Endodermal cell (in vitro differentiated cells): ENCODE measurements around the gene PGM1. TPM values are rescaled to one million over a fixed set of nuclear protein-coding genes. Genes with fewer than 3 reads are reported as not detected.

Experiments used
- DNase-seq: peaks from one replicate; pipeline ENCODE4 v3.0.0-alpha.2; 2017
- H3K27ac ChIP-seq: 2 replicates; pipeline ENCODE4 v1.5.1; 2013; ENCODE audit warnings: mild to moderate bottlenecking, low read depth, low read length, moderate library complexity
- H3K27me3 ChIP-seq: 2 replicates; pipeline ENCODE4 v1.6.1; 2013; ENCODE audit warnings: mild to moderate bottlenecking, low read length, moderate library complexity; ENCODE audit not compliant: insufficient read depth, control insufficient read depth, poor library complexity, severe bottlenecking
- H3K36me3 ChIP-seq: 2 replicates; pipeline ENCODE4 v1.7.0; 2013; ENCODE audit warnings: mild to moderate bottlenecking, low read length, moderate library complexity; ENCODE audit not compliant: control insufficient read depth, insufficient read depth
- H3K4me1 ChIP-seq: one replicate; pipeline ENCODE4 v1.7.0; 2013; ENCODE audit warnings: low read length; ENCODE audit not compliant: control insufficient read depth, insufficient read depth
- H3K4me3 ChIP-seq: 2 replicates; pipeline ENCODE4 v1.5.1; 2013; ENCODE audit warnings: mild to moderate bottlenecking, low read length, moderate library complexity
- H3K9ac ChIP-seq: 2 replicates; pipeline ENCODE4 v1.6.1; 2013; ENCODE audit warnings: mild to moderate bottlenecking, low read length, moderate library complexity; ENCODE audit not compliant: poor library complexity, severe bottlenecking; ENCODE audit errors: extremely low read depth
- H3K9me3 ChIP-seq: 2 replicates; pipeline ENCODE4 v1.6.1; 2013; ENCODE audit warnings: mild to moderate bottlenecking, low read length, moderate library complexity; ENCODE audit not compliant: control insufficient read depth
- H3K27ac Mint-ChIP-seq: 2 replicates; pipeline ENCODE4 v1.8.0; 2020; ENCODE audit warnings: mixed read lengths
- H3K27me3 Mint-ChIP-seq: 2 replicates; pipeline ENCODE4 v1.8.0; 2021; ENCODE audit warnings: mild to moderate bottlenecking, mixed read lengths; ENCODE audit not compliant: insufficient read depth
- H3K36me3 Mint-ChIP-seq: 2 replicates; pipeline ENCODE4 v1.8.0; 2020; ENCODE audit warnings: low read depth, mixed read lengths
- H3K4me1 Mint-ChIP-seq: 2 replicates; pipeline ENCODE4 v1.8.0; 2020; ENCODE audit warnings: mixed read lengths
- H3K4me3 Mint-ChIP-seq: 2 replicates; pipeline ENCODE4 v1.8.0; 2020; ENCODE audit warnings: mild to moderate bottlenecking, moderate library complexity, mixed read lengths
- H3K9me3 Mint-ChIP-seq: 2 replicates; pipeline ENCODE4 v1.8.0; 2020; ENCODE audit warnings: mild to moderate bottlenecking, mixed read lengths
- WGBS, 2 experiments: methylation state at CpG; one replicate each; pipeline versions ENCODE4 v1.1.5 to v1.1.7; 2013; ENCODE audit warnings: missing lambda C conversion rate in 2 of 2, mixed read lengths in 1 of 2; ENCODE audit not compliant: insufficient coverage in 1 of 2, insufficient read length in 1 of 2; 5-methylcytosine and 5-hydroxymethylcytosine counted together
- total RNA-seq, 2 donors: library from RNA; stranded (reverse); fragmentation: NEBNext Ultra II Directional in 1 of 2; extraction: Animal tissue kit (Norgen Biotek cat#: 25700) in 1 of 2; gene quantifications; 2 replicates in 1 of 2; 3 replicates in 1 of 2; pipeline ENCODE4 v1.2.1, GENCODE V29; 2021
- TF ChIP-seq, protein P1 (sequence below): fragments of 200-600 bp; sonication (generic); conservative IDR thresholded peaks from 2 replicates; pipeline ENCODE4 v1.5.0; 2021; ENCODE audit warnings: antibody characterized with exemption, mild to moderate bottlenecking

Gene PGM1
- total RNA-seq, 2 donors from 2014 or later, result 119 to 165 TPM

DNA sequence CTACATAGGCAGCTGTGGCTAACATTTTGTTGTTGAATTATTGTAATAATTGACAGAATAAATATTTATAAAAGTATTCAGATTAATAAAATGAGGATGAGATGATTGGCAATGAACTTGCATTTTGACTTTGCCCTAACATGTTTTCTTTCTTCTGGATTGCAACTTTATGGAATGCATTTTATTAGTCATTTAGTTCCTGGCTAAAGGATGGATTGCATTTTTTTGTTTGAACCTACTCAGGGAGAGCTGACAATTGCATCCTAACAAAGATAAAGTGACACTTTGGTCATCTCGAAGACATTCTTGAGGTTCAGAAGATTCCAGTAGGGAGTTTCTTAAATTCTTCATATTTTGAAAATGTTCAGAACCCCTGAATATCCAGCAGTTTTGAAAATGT, 37.5 kb downstream of the PGM1 start:
- H3K4me3 Mint-ChIP-seq, result no peak overlapping the region
- 93% methylated on average over 1 of the region's 1 CpG; no CpG with 5 or more reads in 1 of the 2 experiments for WGBS, 2 experiments
- no peak for DNase-seq
- H3K4me1 Mint-ChIP-seq, result peaks cover 8% of the 10 kb centered on the region
- H3K9me3 Mint-ChIP-seq, result no peaks in the 10 kb centered on the region
- no peaks in the 10 kb centered on the region for H3K27me3 Mint-ChIP-seq
- TF ChIP-seq, protein P1, sequence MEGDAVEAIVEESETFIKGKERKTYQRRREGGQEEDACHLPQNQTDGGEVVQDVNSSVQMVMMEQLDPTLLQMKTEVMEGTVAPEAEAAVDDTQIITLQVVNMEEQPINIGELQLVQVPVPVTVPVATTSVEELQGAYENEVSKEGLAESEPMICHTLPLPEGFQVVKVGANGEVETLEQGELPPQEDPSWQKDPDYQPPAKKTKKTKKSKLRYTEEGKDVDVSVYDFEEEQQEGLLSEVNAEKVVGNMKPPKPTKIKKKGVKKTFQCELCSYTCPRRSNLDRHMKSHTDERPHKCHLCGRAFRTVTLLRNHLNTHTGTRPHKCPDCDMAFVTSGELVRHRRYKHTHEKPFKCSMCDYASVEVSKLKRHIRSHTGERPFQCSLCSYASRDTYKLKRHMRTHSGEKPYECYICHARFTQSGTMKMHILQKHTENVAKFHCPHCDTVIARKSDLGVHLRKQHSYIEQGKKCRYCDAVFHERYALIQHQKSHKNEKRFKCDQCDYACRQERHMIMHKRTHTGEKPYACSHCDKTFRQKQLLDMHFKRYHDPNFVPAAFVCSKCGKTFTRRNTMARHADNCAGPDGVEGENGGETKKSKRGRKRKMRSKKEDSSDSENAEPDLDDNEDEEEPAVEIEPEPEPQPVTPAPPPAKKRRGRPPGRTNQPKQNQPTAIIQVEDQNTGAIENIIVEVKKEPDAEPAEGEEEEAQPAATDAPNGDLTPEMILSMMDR, result no peak
- no peaks in the 10 kb centered on the region for H3K9me3 ChIP-seq
- H3K36me3 Mint-ChIP-seq, result peaks cover 49% of the 10 kb centered on the region
- H3K27ac ChIP-seq, result no peak overlapping the region
- H3K4me3 ChIP-seq, result no peak overlapping the region
- no peak overlapping the region for H3K27ac Mint-ChIP-seq
- no peaks in the 10 kb centered on the region for H3K27me3 ChIP-seq
- no peaks in the 10 kb centered on the region for H3K4me1 ChIP-seq
- no peak overlapping the region for H3K9ac ChIP-seq
- peaks cover 65% of the 10 kb centered on the region for H3K36me3 ChIP-seq

DNA sequence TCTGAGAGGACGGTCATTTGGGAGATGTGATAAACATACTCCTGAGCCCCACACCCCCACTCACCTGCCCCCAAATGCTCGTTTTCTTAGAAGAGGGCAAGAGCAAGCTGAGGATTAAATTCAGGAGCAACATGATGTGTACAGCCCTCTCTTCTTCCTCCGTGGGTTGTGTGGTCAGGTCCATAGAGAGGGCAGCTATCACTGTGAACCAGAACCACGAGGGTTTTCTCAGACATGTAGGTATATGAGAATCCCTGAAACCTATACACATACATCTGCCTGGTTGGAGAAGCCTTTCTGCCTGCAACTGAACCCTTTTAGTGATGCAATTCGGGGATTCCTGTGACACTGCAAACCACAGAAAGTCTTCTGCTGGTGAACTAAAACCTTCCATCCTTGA, 38.9 kb downstream of the PGM1 start:
- H3K4me3 ChIP-seq, result no peak overlapping the region
- no peak overlapping the region for H3K27ac ChIP-seq
- TF ChIP-seq, protein P1, result no peak
- Mint-ChIP-seq H3K9me3 (no peaks in the 10 kb centered on the region), H3K4me3 (no peak overlapping the region), H3K36me3 (peaks cover 63% of the 10 kb centered on the region), H3K27ac (no peak overlapping the region), H3K4me1 (peaks cover 5% of the 10 kb centered on the region), H3K27me3 (no peaks in the 10 kb centered on the region)
- peaks cover 80% of the 10 kb centered on the region for H3K36me3 ChIP-seq
- no peak overlapping the region for H3K9ac ChIP-seq
- no peaks in the 10 kb centered on the region for H3K4me1 ChIP-seq
- no peak for DNase-seq
- H3K27me3 ChIP-seq, result no peaks in the 10 kb centered on the region
- 87 to 91% methylated on average over 3 to 5 of the region's 5 CpGs for WGBS, 2 experiments
- no peaks in the 10 kb centered on the region for H3K9me3 ChIP-seq

DNA sequence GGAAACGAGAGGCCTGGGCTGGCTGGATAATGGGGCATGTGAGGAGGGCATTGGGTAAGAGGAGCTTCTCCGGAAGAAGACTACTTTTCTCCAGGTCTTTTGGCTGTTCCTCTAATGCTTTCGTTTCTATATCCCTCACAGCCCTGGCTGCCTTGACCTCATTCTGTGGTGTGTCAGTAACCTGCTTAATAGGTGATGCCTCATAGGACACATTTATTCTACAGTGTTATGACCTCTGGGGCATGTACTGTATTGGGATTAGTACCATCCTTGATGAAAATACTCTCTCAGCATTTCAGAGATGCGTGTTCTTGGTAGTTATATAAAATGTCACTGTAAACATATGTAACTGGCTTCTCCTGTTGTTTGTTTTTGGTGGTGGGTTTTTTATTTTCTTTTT, 40.1 kb downstream of the PGM1 start:
- H3K4me3 Mint-ChIP-seq, result no peak overlapping the region
- no peaks in the 10 kb centered on the region for H3K27me3 ChIP-seq
- H3K36me3 Mint-ChIP-seq, result peaks cover 75% of the 10 kb centered on the region

More for the DNA sequence above, 40.1 kb downstream of the PGM1 start:
- DNase-seq, result no peak
- H3K27ac Mint-ChIP-seq, result no peak overlapping the region
- H3K4me1 Mint-ChIP-seq, result peaks cover 5% of the 10 kb centered on the region
- TF ChIP-seq, protein P1, result no peak
- H3K27ac ChIP-seq, result no peak overlapping the region
- no peak overlapping the region for H3K4me3 ChIP-seq
- no peaks in the 10 kb centered on the region for H3K9me3 ChIP-seq
- no peaks in the 10 kb centered on the region for H3K9me3 Mint-ChIP-seq
- peaks cover 91% of the 10 kb centered on the region for H3K36me3 ChIP-seq
- no peaks in the 10 kb centered on the region for H3K27me3 Mint-ChIP-seq
- H3K4me1 ChIP-seq, result no peaks in the 10 kb centered on the region
- H3K9ac ChIP-seq, result no peak overlapping the region
- 97% methylated on average over 4 of the region's 4 CpGs; no CpG with 5 or more reads in 1 of the 2 experiments for WGBS, 2 experiments
